ENCODE results near the gene SPSB2.
A peak's percentile ranks its signal among the peaks of the same experiment; 100 is the strongest.
"Not testable (repeated sequence)": the region's sequence is repeated elsewhere in the genome, so short reads cannot be mapped to it uniquely, and the experiment has no call there.

Gene SPSB2

DNA sequence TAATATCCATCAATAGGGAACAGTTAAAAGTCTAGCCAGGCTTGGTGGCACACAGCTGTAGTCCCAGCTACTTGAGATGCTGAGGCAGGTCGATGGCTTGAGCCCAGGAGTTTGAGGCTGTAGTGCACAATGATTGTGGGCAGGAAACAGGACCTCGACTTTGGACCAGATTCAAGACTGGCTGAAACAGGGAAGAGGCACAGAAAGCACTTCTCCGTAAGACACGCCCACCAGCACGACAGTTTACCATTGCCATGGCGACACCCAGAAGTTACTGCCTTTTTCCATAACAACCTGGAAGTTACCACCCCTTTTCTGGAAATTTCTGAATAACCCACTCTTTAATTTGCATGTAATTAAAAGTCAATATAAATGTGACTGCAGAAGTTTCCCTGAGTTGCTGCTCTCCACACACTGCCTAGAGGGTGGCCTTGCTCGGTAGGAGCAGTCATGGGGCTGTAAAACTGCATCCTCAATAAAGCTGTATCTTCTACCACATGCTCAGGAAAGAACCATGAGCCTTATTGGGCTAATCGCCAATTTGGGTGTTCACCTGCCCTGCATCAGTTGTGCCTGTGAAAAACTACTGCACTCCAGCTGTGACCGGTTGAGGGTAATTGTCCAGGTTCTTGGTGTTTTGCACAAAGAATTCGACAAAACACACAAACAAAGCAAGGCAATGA is 26.9 kb upstream of the SPSB2 start:
- peak; percentile 73 for DNase-seq

DNA sequence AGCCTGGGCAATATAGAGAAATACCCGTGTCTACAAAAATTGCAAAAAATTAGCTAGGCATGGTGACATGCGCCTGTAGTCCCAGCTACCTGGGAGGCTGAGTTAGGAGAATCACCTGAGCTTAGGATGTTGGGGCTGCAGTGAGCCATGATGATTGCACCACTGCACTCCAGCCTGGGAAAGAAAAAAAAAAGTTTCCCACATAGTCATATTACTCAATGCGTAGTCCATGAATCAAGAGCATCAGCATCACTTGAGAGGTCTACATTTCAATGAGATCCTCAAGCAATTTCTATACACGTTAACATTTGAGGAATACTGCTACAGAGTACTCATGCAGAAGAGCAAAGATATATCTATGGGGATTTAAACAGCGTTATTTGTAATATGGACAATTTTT is 26.3 kb upstream of the SPSB2 start:
- peak; percentile 40 for DNase-seq

- no peak for DNase-seq
Observed at GRCh38 chr12:6896846-6897435, 23.8 kb upstream of the SPSB2 start.

- peak; percentile 41 for DNase-seq
Observed at GRCh38 chr12:6894321-6894720, 21.2 kb upstream of the SPSB2 start.

- DNase-seq: not testable (repeated sequence)
Observed at GRCh38 chr12:6892683-6893082, 19.6 kb upstream of the SPSB2 start.

DNA sequence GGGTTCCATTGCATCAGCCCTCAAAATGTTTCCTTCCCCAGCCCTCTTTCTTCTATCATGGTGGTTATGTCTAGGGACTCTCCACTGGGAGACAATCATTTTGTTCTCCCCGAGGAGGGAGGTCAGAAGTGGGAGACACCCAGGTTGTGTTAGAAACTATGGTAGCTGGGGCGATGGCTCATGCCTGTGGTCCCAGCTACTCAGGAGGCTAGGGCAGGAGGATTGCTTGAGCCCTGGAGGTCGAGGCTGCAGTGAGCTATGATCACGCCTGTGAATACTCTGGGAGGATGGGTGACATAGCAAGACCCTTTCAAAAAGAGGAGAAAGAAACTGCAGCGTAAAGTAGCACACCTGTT is 18.5 kb upstream of the SPSB2 start:
- no peak for DNase-seq

DNA sequence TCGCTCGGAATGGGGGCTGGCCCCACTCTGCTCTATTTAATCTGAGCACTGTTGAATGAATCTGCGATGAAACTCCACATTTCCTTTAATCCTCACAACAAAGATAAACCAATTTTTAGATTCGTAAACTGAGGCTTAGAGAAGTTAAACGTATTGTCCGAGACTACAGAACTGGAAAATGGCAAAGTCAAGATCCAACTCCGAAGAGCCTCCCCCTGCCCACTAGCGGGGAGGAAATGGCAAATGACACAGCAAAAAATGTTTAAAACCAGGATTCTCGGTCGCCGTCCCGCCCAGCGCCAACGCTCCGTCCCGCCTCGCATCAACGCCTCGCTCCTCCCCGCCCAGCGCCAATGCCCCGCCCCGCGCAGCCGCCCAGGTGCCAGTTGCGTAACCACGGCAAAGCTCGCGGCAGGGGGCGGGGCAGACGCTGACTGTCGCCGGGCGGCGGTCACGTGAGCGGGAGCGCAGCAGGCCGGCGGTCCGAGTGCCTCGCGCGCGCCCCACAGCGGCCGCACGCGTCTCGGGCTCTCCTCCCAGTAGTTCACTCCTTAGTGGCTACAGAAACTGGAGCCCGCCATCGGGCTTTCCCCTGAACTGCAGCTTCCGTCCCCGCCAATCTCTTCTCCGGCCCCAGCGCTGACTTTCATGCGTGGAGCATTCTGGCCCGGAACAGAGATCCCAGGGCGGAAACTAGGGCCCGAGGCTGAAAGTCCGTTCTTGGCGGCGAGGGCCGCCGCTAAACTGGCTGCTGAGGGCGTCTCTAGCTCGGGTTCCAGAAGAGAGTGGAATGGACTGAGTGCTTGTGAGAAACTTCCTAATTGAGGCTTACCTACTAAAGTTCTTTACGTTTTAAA is 17.9 kb upstream of the SPSB2 start:
- DNase-seq: peak; percentile 99

DNA sequence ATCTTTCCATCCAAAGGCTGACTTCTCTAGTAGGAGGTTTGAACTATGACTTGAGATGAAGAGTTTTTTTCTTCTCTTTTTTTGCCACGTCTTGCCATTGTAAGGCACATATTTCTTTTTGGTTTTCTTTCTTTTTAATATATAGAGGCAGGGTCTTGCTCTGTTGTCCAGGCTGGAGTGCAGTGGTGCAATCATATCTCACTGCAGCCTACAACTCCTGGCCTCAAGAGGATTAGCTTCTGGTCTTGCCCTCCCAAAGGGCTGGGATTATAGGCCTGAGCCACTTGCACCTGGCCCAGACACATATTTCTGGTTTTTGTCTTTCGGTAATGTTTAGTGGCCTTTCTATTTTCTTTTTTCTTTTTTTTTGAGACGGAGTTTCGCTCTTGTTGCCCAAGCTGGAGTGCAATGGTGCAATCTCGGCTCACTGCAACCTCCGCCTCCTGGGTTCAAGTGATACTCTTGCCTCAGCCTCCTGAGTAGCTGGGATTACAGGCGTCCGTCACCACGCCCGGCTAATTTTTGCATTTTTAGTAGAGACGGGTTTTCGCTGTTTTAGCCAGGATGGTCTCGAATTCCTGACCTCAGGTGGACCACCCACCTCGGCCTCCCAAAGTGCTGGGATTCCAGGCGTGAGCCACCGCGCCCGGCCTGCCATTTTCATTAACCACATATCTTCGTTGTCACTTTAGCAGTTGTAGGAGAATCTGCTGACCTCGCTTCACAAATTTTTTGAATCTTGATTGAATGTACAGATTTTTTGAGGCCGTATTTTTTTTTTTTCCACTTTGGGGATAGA is 16.9 kb upstream of the SPSB2 start:
- not testable (repeated sequence) for DNase-seq

- not testable (repeated sequence) for DNase-seq
Observed at GRCh38 chr12:6888794-6889193, 15.7 kb upstream of the SPSB2 start.

DNA sequence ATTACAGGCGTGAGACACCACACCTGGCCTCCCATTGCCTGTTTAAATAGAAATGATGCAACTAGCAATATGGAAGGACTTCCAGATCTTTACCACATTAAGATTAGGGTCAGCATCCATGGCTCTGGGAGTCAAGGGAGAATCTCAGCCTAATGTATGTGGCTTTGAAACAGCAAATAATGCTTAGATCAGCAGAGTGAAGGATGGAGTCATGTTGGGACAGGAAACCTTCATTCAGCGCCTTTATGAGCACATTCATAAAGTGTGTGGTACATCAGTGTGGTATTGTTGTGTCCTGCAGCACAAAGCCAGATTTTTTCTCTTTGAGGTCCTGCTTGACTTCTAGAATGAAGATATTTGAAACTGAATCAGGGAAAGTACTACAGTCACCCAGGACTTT is 15.3 kb upstream of the SPSB2 start:
- DNase-seq: no peak

DNA sequence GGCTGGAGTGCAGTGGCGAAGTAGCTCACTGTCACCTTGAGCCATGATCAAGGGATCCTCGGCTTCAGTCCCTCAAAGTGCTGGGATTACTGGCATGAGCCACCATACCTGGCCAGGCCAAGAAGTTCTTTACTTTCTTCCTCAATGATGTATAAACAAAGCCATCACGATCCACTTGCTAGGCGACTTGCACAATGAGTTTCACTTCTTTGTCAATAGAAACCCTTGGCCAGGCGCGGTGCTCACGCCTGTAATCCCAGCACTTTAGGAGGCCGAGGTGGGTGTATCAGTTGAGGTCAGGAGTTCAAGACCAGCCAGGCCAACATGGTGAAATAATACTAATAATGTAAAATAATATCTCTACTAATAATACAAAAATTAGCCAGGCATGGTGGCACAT is 14.4 kb upstream of the SPSB2 start:
- DNase-seq: peak; percentile 58

DNA sequence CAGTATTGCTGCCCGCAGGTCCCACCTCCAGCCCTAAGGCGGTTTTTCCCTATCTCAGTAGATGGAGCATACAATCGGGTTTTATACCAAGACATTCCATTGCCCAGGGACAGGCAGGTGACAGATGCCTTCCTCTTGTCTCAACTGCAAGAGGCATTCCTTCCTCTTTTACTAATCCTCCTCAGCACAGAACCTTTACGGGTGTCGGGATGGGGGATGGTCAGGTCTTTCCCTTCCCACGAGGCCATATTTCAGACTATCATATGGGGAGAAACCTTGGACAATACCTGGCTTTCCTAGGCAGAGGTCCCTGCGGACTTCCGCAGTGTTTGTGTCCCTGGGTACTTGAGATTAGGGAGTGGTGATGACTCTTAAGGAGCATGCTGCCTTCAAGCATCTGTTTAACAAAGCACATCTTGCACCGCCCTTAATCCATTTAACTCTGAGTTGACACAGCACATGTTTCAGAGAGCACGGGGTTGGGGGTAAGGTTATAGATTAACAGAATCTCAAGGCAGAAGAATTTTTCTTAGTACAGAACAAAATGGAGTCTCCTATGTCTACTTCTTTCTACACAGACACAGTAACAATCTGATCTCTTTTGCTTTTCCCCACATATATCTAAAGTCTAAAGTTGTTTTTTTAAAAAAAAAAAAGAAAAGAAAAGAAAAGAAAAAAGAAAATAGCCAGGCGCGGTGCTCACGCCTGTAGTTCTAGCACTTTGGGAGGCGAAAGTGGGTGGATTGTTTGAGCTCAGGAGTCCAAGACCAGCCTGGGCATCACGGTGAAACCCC is 13.3 kb upstream of the SPSB2 start:
- DNase-seq: not testable (repeated sequence)

GRCh38 chr12:6884539-6884938 is 11.4 kb upstream of the SPSB2 start:
- no peak for DNase-seq

GRCh38 chr12:6883683-6884082 is 10.6 kb upstream of the SPSB2 start:
- no peak for DNase-seq

- DNase-seq: no peak
Observed at GRCh38 chr12:6883252-6883651, 10.1 kb upstream of the SPSB2 start.

DNA sequence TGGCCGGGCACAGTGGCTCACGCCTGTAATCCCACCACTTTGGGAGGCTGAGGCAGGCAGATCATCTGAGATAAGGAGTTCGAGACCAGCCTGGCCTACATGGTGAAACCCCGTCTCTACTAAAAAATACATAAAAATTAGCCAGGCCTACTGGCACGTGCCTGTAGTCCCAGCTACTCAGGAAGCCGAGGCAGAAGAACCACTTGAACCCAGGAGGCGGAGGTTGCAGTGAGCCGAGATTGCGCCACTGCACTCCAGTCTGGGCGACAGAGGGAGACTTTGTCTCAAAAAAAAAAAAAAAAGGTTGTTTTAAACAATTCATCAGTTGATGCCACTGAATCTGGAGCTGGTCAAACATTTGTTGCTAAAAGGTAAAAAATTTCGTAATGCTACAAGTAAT is 6.7 kb upstream of the SPSB2 start:
- DNase-seq: not testable (repeated sequence)

- not testable (repeated sequence) for DNase-seq
Observed at GRCh38 chr12:6874015-6874368, 889 bp upstream of the SPSB2 start.

DNA sequence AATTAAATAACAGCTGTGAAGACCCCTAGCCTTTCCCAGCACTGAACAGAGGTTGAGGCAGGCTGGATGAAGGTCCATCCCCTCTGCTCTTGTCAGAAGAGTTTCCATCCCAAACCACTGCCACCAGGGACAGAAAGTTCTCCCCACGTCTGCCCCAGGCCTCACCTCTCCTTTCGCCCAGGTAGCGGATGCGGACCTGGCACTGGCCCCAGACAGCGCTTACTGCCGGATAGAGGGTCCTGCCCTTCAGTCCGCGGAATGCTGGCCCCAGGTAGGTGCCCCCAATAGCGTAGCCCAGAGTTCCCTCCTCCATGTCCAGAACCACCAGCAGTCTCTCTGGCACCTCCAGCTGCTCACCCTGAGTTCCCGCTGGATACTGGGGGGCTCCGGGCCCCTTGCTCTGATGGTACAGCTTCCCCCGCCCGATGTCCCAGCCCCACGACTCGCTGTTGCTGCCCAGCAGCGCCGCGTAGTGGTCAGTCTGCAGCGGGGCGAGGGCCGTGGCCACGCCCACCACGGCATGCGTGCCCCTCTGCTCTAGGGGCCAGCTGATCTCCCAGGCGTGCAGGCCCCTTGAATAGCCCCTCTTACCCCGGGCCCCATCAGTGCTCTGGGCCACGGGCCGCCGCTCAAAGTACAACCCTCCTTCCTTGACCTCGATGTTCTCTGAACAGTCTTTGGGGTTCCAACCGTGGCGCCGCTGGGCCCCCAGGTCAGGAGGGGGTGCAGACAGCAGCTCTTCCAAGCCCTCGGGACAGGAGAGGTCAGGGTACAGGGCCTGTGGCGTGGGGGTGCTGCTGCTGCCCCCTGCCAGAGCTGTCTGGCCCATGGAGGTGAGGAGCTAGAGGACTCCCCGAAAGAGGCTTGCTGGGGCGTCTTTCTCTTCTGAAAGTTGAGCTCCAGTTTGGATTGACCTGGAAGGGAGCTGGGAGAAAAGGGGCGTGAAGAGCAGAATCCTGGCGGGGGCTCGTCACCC is 742 bp downstream of the SPSB2 start:
- DNase-seq: peak; percentile 87

DNA sequence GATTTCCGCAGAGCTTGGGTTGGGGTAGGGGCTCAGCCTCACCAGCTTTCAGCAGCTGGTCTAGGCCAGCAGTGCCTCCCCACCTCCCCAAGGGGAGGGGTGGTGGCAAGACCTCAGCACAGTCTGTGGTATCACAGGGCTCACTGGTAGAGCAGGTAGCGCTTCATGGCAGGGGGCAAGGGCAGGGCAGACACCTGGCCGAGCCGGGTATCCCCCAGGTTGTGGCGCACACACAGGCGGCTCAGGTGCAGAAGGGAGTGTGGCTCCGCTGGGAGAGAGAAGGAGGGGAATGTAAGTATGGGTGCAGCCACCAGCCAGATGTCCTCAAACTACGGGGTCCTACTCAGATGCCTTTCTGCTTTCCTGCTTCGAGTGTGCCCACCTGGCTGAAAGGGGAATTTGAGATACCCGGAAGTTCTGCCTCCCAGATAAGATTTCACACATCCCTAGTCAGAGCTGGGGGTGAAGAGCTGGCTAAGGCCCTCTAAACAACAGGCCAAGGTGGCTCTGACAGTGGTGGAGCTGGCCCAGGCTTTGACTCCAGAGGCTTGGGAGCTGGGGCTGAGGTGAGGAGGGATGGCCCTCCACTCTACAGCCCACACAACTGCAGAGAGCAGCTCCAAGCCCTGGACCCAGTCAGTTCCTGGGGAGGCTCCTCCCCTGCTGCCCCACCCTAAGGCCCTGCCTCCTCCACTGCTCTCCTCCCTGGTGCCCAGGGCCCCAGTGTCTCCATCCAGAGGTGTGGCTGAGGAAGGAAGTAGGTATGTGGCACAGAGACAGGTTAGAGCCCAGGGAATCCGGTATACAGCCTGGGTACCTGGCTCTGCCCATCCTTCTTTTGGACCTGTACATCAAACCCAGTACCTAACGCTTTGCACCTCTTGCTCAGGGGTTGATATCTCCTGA is 1.8 kb downstream of the SPSB2 start:
- DNase-seq: no peak

DNA sequence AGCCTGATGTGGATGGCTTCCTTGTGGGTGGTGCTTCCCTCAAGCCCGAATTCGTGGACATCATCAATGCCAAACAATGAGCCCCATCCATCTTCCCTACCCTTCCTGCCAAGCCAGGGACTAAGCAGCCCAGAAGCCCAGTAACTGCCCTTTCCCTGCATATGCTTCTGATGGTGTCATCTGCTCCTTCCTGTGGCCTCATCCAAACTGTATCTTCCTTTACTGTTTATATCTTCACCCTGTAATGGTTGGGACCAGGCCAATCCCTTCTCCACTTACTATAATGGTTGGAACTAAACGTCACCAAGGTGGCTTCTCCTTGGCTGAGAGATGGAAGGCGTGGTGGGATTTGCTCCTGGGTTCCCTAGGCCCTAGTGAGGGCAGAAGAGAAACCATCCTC is 2.8 kb downstream of the SPSB2 start:
- not testable (repeated sequence) for DNase-seq
